Hepatocyte (in vitro differentiated cells): ENCODE data around the gene CARS2.

Experiments
- EZH2 ChIP-seq: fragments of 200-600 bp; sonication (generic); IDR thresholded peaks from 2 replicates; pipeline ENCODE4 v1.6.1; 2016; ENCODE audit warnings: antibody characterized with exemption, mild to moderate bottlenecking, borderline replicate concordance
- EZH2phosphoT487 ChIP-seq: fragments of 200-600 bp; sonication (generic); IDR thresholded peaks from one replicate; pipeline ENCODE4 v1.6.1; 2018; ENCODE audit warnings: antibody characterized with exemption, mild to moderate bottlenecking, low read depth, moderate library complexity; ENCODE audit not compliant: unreplicated experiment, severe bottlenecking
- TF ChIP-seq, protein P1 (sequence below): fragments of 200-600 bp; sonication (generic); IDR thresholded peaks from 2 replicates; pipeline ENCODE4 v1.5.1; 2016; ENCODE audit warnings: antibody characterized with exemption, mild to moderate bottlenecking; ENCODE audit not compliant: poor library complexity

- TF ChIP-seq, protein P1, sequence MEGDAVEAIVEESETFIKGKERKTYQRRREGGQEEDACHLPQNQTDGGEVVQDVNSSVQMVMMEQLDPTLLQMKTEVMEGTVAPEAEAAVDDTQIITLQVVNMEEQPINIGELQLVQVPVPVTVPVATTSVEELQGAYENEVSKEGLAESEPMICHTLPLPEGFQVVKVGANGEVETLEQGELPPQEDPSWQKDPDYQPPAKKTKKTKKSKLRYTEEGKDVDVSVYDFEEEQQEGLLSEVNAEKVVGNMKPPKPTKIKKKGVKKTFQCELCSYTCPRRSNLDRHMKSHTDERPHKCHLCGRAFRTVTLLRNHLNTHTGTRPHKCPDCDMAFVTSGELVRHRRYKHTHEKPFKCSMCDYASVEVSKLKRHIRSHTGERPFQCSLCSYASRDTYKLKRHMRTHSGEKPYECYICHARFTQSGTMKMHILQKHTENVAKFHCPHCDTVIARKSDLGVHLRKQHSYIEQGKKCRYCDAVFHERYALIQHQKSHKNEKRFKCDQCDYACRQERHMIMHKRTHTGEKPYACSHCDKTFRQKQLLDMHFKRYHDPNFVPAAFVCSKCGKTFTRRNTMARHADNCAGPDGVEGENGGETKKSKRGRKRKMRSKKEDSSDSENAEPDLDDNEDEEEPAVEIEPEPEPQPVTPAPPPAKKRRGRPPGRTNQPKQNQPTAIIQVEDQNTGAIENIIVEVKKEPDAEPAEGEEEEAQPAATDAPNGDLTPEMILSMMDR, result no peak
- TF ChIP-seq EZH2phosphoT487, result no peak
- no peak for TF ChIP-seq EZH2
Measured at GRCh38 chr13:110610955-110611595, 94.8 kb downstream of the CARS2 start.
